ENCODE data around the gene BIRC2.

GRCh38 chr11:102320188-102320587 is 26.8 kb upstream of the BIRC2 start:
- TF ChIP-seq CTCF (IDR thresholded peaks at IDR 0.05), result no peak
- TF ChIP-seq POLR2A (IDR thresholded peaks at IDR 0.05), result no peak
